Activated CD8-positive, alpha-beta memory T cell treated with anti-CD3 and anti-CD28 coated beads for 36 hours (primary cell): ENCODE data around the gene ASIC5. TPM values are rescaled to one million over a fixed set of nuclear protein-coding genes. Genes with fewer than 3 reads are reported as not detected.

Source experiments
- total RNA-seq, 2 experiments: library from RNA; stranded (reverse); gene quantifications; one replicate each; pipeline ENCODE4 v1.2.3, GENCODE V29; 2021

Gene ASIC5
- total RNA-seq, 2 experiments from 2014 or later = not detected

Other genes starting within 250 kb of the ASIC5 start
- under 1 TPM; 0.11 to 0.13 TPM for gene GUCY1A1, start 199.4 kb downstream of the ASIC5 start, total RNA-seq
- gene GUCY1B1, start 107.3 kb downstream of the ASIC5 start, total RNA-seq = under 1 TPM; 0.08 to 0.29 TPM
- not detected for gene TDO2, start 37.4 kb upstream of the ASIC5 start, total RNA-seq
- 1 to 10 TPM; 2.3 to 3.3 TPM for gene CTSO, start 87.6 kb upstream of the ASIC5 start, total RNA-seq